Upper lobe of right lung (tissue), 1 donor: Measurements from ENCODE around the gene XCL1. TPM values are rescaled to one million over a fixed set of nuclear protein-coding genes. Genes with fewer than 3 reads are reported as not detected.
"Not testable (repeated sequence)": the region's sequence is repeated elsewhere in the genome, so short reads cannot be mapped to it uniquely, and the experiment has no call there.

Experiments
- ATAC-seq: fragments of 200-7000 bp; cut with Tn5 transposase; one replicate; pipeline ENCODE4 v1.9.1; 2020; ENCODE audit warnings: mild to moderate bottlenecking, moderate library complexity
- DNase-seq: peaks from one replicate; pipeline ENCODE4 v3.0.0-alpha.2; 2020
- H3K27ac ChIP-seq: fragments of 200-600 bp; one replicate; pipeline ENCODE4 v1.8.0; 2022
- H3K27me3 ChIP-seq: fragments of 200-600 bp; one replicate; pipeline ENCODE4 v1.8.0; 2022; ENCODE audit warnings: mild to moderate bottlenecking
- H3K36me3 ChIP-seq: fragments of 200-600 bp; one replicate; pipeline ENCODE4 v1.8.0; 2022
- H3K4me1 ChIP-seq: fragments of 200-600 bp; one replicate; pipeline ENCODE4 v1.8.0; 2022
- H3K4me3 ChIP-seq: fragments of 200-600 bp; one replicate; pipeline ENCODE4 v1.8.0; 2022; ENCODE audit warnings: mild to moderate bottlenecking
- H3K9me3 ChIP-seq: fragments of 200-600 bp; one replicate; pipeline ENCODE4 v1.8.0; 2022
- CTCF ChIP-seq: fragments of 200-600 bp; IDR thresholded peaks from one replicate; pipeline ENCODE4 v1.8.0; 2022; ENCODE audit warnings: antibody characterized with exemption
- intact Hi-C: fragments of 100-400 bp; cut with DNase I; formaldehyde crosslinking; loops from one replicate; pipeline ENCODE4 v1.11.0; 2022
- total RNA-seq: library from RNA; stranded (reverse); fragmentation: NEBNext Ultra II Directional; extraction: Animal tissue kit (Norgen Biotek cat#: 25700); gene quantifications from one replicate; pipeline ENCODE4 v1.2.1, GENCODE V29; 2021
- donor health status: DM: no; HTN: yes; CAD: no; lungs with severe emphysema.

Gene XCL1
- total RNA-seq, 1 donor from 2014 or later: 0.90 TPM

GRCh38 chr1:168585191-168585590 is 8.8 kb downstream of the XCL1 start:
- H3K27me3 ChIP-seq: no peaks in the 10 kb centered on the region

DNA sequence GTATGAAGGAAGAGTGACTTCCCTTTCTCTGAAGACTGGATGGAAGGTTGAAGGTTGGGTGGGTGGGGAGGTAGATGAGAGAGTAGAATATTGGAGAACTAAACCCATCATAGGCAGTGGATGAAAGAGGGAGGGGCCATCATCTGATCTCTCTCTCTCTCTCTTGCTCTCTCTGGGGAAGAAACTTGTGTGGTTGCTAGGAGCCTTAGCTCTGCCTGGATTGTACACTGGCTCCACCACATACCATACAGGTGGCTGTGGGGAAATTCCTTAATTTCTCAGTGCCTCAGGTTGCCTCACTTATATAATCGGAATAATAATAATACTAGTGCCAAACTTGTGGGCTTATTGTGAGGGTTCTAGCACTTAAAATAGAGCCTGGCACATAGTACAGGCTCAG is 9.5 kb downstream of the XCL1 start:
- intact Hi-C loops: no loop called here
- no peaks in the 10 kb centered on the region for H3K27me3 ChIP-seq
- ATAC-seq (no peak), DNase-seq (no peak)
- H3K9me3 ChIP-seq: no peaks in the 10 kb centered on the region
- no peaks in the 10 kb centered on the region for H3K36me3 ChIP-seq
- no peak overlapping the region for H3K4me3 ChIP-seq
- H3K27ac ChIP-seq: no peak overlapping the region
- no peak for TF ChIP-seq CTCF
- H3K4me1 ChIP-seq: no peaks in the 10 kb centered on the region

More at GRCh38 chr1:168585191-168585590, 8.8 kb downstream of the XCL1 start:
- no peak for ATAC-seq
- Histone ChIP-seq H3K27ac (no peak overlapping the region), H3K4me3 (no peak overlapping the region), H3K4me1 (no peaks in the 10 kb centered on the region), H3K9me3 (no peaks in the 10 kb centered on the region), H3K36me3 (no peaks in the 10 kb centered on the region)
- TF ChIP-seq CTCF: no peak
- DNase-seq: no peak
- intact Hi-C loops: no loop called here

GRCh38 chr1:168589167-168589566 is 12.8 kb downstream of the XCL1 start:
- intact Hi-C loops: no loop called here
- Histone ChIP-seq H3K4me3 (no peak overlapping the region), H3K4me1 (no peaks in the 10 kb centered on the region), H3K27me3 (no peaks in the 10 kb centered on the region), H3K27ac (no peak overlapping the region), H3K9me3 (no peaks in the 10 kb centered on the region), H3K36me3 (no peaks in the 10 kb centered on the region)
- no peak for DNase-seq
- no peak for TF ChIP-seq CTCF
- no peak for ATAC-seq

DNA sequence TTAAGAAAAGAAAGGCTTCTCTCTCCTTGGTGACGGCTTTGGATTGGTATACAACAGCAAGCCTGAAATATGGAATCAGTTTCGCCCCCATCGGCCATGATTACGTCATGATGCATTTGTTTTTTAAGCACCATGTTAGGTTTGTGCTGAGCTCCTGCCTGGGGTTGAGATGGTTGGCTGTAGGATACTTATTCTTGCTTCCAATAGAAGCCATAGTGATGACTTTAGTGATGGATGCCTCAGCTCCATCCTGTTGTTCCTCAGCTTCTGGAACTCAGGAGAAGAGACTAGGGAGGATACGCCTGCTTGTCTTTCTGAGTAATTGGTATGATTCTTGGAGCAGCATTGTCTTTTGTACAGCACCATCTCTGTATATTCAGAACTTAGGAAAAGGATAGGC is 14.7 kb downstream of the XCL1 start:
- H3K27me3 ChIP-seq: no peaks in the 10 kb centered on the region
- DNase-seq (no peak), ATAC-seq (no peak)
- H3K9me3 ChIP-seq: no peaks in the 10 kb centered on the region
- no peak overlapping the region for H3K4me3 ChIP-seq
- H3K36me3 ChIP-seq: no peaks in the 10 kb centered on the region
- TF ChIP-seq CTCF: no peak
- no peak overlapping the region for H3K27ac ChIP-seq
- H3K4me1 ChIP-seq: no peaks in the 10 kb centered on the region
- intact Hi-C loops: no loop called here

GRCh38 chr1:168591641-168592250 is 15.3 kb downstream of the XCL1 start:
- no peak for ATAC-seq
- DNase-seq: no peak
- Histone ChIP-seq H3K4me3 (no peak overlapping the region), H3K9me3 (no peaks in the 10 kb centered on the region), H3K36me3 (no peaks in the 10 kb centered on the region), H3K27me3 (no peaks in the 10 kb centered on the region), H3K4me1 (no peaks in the 10 kb centered on the region), H3K27ac (no peak overlapping the region)
- intact Hi-C loops: no loop called here
- no peak for TF ChIP-seq CTCF

DNA sequence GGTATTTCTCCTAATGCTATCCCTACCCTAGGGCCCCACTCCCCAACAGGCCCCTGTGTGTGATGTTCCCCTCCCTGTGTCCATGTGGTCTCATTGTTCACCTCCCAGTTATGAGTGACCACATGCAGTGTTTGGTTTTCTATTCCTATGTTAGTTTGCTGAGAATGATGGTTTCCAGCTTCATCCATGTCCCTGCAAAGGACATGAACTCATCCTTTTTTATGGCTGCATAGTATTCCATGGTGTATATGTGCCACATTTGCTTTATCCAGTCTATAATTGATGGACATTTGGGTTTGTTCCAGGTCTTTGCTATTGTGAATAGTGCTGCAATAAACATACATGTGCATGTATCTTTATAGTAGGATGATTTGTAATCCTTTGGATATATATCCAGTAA is 19.0 kb downstream of the XCL1 start:
- H3K4me1 ChIP-seq, H3K27me3 ChIP-seq, H3K9me3 ChIP-seq, DNase-seq, H3K27ac ChIP-seq, ATAC-seq, H3K36me3 ChIP-seq, intact Hi-C loops, H3K4me3 ChIP-seq: not testable (repeated sequence)
